ENCODE data around the gene BPGM. TPM values are rescaled to one million over a fixed set of nuclear protein-coding genes. Genes with fewer than 3 reads are reported as not detected.

The BPGM gene
- total and polyA plus RNA-seq, 2 donors (not counting 1 experiment from before 2014, with no cell fraction given) = 7.0 to 9.7 TPM

DNA sequence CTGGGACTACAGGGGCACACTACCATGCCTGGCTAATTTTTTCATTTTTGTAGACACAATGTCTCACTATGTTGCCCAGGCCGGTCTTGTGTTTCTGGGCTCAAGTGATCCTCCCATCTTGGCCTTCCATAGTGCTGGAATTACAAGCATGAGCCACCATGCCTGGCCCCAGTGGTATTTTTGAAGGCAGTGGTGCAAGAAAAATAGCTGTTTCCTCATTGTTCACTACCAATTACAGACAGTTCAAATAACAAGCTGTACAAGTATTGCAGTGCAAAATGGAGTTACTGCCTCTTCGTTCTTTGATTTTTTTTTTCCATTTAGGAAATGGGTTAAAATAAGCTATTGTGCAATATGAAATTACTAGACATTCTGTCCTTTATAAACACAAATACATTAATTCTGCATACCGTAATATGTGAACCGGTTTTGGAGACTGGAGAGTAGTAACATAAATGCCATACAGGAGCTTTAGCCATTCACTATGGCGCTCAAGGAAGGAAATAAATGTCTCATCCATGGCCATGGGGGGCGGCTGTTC is 35.0 kb upstream of the BPGM start:
- Histone ChIP-seq H3K27me3 (replicated peaks in 1 of 4; ENCODE audit: control extremely low read depth in 1 of 4, control insufficient read depth in 3 of 4, insufficient read depth in 4 of 4, low read length in 3 of 4) (peaks cover 0 to 8% (median 7%) of the 10 kb centered on the region in 4 experiments), H3K9me3 (ENCODE audit: control extremely low read depth in 1 of 3, control insufficient read depth in 2 of 3, insufficient read depth in 1 of 3, low read length in 2 of 3) (no peaks in the 10 kb centered on the region), H3K4me1 (ENCODE audit: control insufficient read depth in 2 of 2, insufficient read depth in 2 of 2, low read length in 2 of 2) (peaks cover 0 to under 1% of the 10 kb centered on the region in 2 donors), H3K9ac (ENCODE audit: low read length) (no peak overlapping the region), H3K4me3 (ENCODE audit: control extremely low read depth in 1 of 5, extremely low read depth in 1 of 5, insufficient read depth in 1 of 5, low read depth in 2 of 5, low read length in 4 of 5) (no peak overlapping the region), H3K4me2 (replicated peaks; ENCODE audit: low read depth, low read length, poor library complexity, severe bottlenecking) (no peak overlapping the region), H3K79me2 (ENCODE audit: control insufficient read depth, insufficient read depth, low read length) (no peaks in the 10 kb centered on the region), H2AFZ (ENCODE audit: insufficient read depth, low read depth, low read length, poor library complexity, severe bottlenecking) (no peak overlapping the region), H3K27ac (ENCODE audit: low read length in 2 of 2) (no peak overlapping the region), H3K36me3 (replicated peaks in 1 of 2; ENCODE audit: control extremely low read depth in 1 of 2, control insufficient read depth in 1 of 2, extremely low read depth in 1 of 2, insufficient read depth in 2 of 2, low read length in 1 of 2) (no peaks in the 10 kb centered on the region), H4K20me1 (ENCODE audit: control insufficient read depth, insufficient read depth, low read length, poor library complexity, severe bottlenecking) (no peaks in the 10 kb centered on the region)
- H3K4me3 Mint-ChIP-seq = no peak overlapping the region
- no peaks in the 10 kb centered on the region for H3K9me3 Mint-ChIP-seq (ENCODE audit: insufficient read depth)
- ATAC-seq (ENCODE audit: low read depth) (no peak), DNase-seq (no peak)
- 100% methylated on average over 3 of the region's 6 CpGs for WGBS (ENCODE audit: insufficient coverage)
- H3K27ac Mint-ChIP-seq = no peak overlapping the region
- no peak for TF ChIP-seq EZH2 (IDR thresholded peaks at IDR 0.05; ENCODE audit: borderline replicate concordance, insufficient read depth, low read depth, low read length, poor library complexity, severe bottlenecking)
- TF ChIP-seq, protein P1, sequence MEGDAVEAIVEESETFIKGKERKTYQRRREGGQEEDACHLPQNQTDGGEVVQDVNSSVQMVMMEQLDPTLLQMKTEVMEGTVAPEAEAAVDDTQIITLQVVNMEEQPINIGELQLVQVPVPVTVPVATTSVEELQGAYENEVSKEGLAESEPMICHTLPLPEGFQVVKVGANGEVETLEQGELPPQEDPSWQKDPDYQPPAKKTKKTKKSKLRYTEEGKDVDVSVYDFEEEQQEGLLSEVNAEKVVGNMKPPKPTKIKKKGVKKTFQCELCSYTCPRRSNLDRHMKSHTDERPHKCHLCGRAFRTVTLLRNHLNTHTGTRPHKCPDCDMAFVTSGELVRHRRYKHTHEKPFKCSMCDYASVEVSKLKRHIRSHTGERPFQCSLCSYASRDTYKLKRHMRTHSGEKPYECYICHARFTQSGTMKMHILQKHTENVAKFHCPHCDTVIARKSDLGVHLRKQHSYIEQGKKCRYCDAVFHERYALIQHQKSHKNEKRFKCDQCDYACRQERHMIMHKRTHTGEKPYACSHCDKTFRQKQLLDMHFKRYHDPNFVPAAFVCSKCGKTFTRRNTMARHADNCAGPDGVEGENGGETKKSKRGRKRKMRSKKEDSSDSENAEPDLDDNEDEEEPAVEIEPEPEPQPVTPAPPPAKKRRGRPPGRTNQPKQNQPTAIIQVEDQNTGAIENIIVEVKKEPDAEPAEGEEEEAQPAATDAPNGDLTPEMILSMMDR (IDR thresholded peaks at IDR 0.05) = no peak
- POLR2A ChIA-PET = no interaction called here
- H3K27me3 Mint-ChIP-seq = peaks cover 51% of the 10 kb centered on the region
- no peaks in the 10 kb centered on the region for H3K4me1 Mint-ChIP-seq
- CTCF ChIA-PET = interaction anchor here (1.1 to 7.2 kb wide), 6 partner anchors 9 to 182 kb away, joined by 3 to 160 read pairs (median 4); no protein-coding TSS in a partner anchor
- intact Hi-C loops (cut with micrococcal nuclease) = no loop called here

GRCh38 chr7:134612197-134612596 is 34.5 kb upstream of the BPGM start:
- ATAC-seq (ENCODE audit: low read depth) = no peak
- Histone ChIP-seq H4K20me1 (ENCODE audit: control insufficient read depth, insufficient read depth, low read length, poor library complexity, severe bottlenecking) (no peaks in the 10 kb centered on the region), H3K79me2 (ENCODE audit: control insufficient read depth, insufficient read depth, low read length) (no peaks in the 10 kb centered on the region), H2AFZ (ENCODE audit: insufficient read depth, low read depth, low read length, poor library complexity, severe bottlenecking) (no peak overlapping the region), H3K4me2 (replicated peaks; ENCODE audit: low read depth, low read length, poor library complexity, severe bottlenecking) (no peak overlapping the region), H3K9me3 (ENCODE audit: control extremely low read depth in 1 of 3, control insufficient read depth in 2 of 3, insufficient read depth in 1 of 3, low read length in 2 of 3) (no peaks in the 10 kb centered on the region), H3K36me3 (replicated peaks in 1 of 2; ENCODE audit: control extremely low read depth in 1 of 2, control insufficient read depth in 1 of 2, extremely low read depth in 1 of 2, insufficient read depth in 2 of 2, low read length in 1 of 2) (no peaks in the 10 kb centered on the region), H3K9ac (ENCODE audit: low read length) (no peak overlapping the region), H3K4me1 (ENCODE audit: control insufficient read depth in 2 of 2, insufficient read depth in 2 of 2, low read length in 2 of 2) (no peaks in the 10 kb centered on the region), H3K4me3 (ENCODE audit: control extremely low read depth in 1 of 5, extremely low read depth in 1 of 5, insufficient read depth in 1 of 5, low read depth in 2 of 5, low read length in 4 of 5) (no peak overlapping the region), H3K27me3 (replicated peaks in 1 of 4; ENCODE audit: control extremely low read depth in 1 of 4, control insufficient read depth in 3 of 4, insufficient read depth in 4 of 4, low read length in 3 of 4) (peaks cover 0 to 8% (median 5%) of the 10 kb centered on the region in 4 experiments), H3K27ac (ENCODE audit: low read length in 2 of 2) (no peak overlapping the region)
- Mint-ChIP-seq H3K4me1 (no peaks in the 10 kb centered on the region), H3K27ac (no peak overlapping the region), H3K4me3 (no peak overlapping the region), H3K9me3 (ENCODE audit: insufficient read depth) (no peaks in the 10 kb centered on the region), H3K27me3 (peaks cover 52% of the 10 kb centered on the region)
- intact Hi-C loops (cut with micrococcal nuclease) = no loop called here
- CTCF ChIA-PET = interaction anchor here (1.1 to 7.2 kb wide), 6 partner anchors 10 to 183 kb away, joined by 3 to 160 read pairs (median 4); no protein-coding TSS in a partner anchor
- TF ChIP-seq, protein P1 (IDR thresholded peaks at IDR 0.05) = no peak
- no peak for TF ChIP-seq EZH2 (IDR thresholded peaks at IDR 0.05; ENCODE audit: borderline replicate concordance, insufficient read depth, low read depth, low read length, poor library complexity, severe bottlenecking)
- no peak for DNase-seq
- POLR2A ChIA-PET = no interaction called here
- no CpG with 5 or more reads among the region's 2 CpGs for WGBS (ENCODE audit: insufficient coverage)
